ENCODE measurements around the gene AMELX.

The AMELX gene

GRCh38 chrX:11311706-11312105 lies 18.5 kb downstream of the AMELX start:
- no peak for DNase-seq

DNA sequence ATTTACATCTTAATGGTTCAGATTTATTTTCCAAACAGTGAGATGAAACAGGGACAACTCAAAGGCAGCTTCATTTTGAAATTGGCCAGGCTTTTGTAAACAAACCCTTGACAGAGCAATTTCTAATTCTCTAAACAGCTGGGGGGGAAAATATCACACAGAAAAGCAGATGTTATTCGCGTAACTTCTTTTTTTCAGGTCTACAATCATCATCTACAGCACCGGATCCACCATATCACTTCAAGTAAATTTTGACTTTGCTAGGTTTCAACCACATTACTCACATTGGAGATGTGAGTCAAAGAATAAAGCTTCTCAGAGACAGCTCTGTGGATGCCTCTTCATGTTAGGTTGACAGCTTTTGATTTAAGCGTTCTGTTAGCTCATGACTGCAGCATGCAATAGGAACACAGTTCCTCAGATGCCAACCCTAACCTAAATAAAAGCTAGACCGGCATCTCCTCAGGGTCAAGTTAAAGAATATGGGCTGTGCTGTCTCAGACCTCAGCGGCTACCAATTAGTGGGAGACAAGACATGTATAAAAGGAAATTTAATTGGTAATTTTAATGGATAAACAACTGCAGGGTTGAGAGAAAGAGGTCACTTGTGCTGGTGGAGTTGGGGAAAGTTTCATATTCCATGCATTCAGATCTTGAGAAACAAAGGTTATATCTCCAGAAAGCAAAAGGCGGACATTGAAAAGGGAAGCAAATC lies 26.8 kb downstream of the AMELX start:
- no peak for DNase-seq

- no peak for DNase-seq
Measured at GRCh38 chrX:11321986-11322385, 28.8 kb downstream of the AMELX start.

DNA sequence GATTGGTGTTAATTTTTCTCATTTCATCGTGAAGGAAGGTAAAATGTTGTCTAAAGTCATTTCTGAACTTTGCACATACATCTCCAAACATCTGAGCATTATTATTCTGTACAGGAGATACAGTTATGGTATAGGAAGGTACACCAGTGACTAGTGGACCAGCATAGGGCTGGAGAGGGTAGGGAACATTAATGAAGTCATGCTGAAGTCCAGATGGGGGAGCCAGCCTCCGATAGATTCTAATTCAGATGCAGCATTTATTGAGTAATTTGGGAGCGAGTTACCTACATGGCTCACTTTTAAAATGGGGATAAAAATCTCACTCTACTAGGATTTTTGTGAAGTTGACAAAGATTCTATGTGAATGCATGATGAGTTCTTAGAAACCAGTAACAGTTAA lies 34.9 kb downstream of the AMELX start:
- no peak for DNase-seq

- DNase-seq = no peak
Measured at GRCh38 chrX:11329021-11329420, 35.8 kb downstream of the AMELX start.

GRCh38 chrX:11331788-11332187 lies 38.6 kb downstream of the AMELX start:
- DNase-seq = no peak

DNA sequence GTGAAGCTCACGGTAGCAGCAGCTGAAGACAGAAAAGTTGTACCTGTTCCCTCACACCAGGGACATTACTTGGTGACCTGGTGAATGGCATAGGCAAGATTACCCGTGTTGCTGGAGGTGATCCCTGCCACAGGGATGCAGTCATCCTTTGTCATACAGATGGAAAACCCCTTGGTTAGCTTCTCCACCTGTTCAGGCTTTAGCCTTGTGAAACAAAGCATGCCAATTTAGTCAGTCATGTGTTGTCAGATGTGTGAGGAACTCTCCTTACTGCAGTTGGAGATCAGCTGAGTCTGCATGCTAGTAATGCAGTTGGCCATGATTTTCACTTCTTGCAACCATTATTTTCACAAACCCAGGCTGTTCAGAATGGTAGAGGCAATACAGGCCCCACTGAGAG lies 41.0 kb downstream of the AMELX start:
- no peak for DNase-seq

DNA sequence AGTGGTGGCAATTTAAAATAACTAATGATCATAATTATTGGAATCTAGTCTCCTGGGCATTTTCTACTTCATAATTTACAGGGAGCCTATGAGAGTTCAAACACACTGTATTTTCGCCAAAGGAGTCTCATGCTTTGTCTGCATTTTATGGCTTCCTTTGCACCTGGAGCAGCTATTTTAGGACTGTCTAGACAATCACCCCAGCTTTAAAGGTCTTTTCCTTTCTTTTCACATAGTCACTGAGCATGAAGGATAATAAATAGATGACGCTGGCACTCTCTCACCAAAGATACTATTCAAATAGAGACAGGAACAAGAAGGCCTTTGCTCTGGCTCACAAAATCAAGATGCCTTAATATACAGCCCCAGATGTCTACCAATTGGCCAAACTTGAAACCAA lies 43.0 kb downstream of the AMELX start:
- DNase-seq = no peak

GRCh38 chrX:11337292-11338009 lies 44.2 kb downstream of the AMELX start:
- no peak for DNase-seq

DNA sequence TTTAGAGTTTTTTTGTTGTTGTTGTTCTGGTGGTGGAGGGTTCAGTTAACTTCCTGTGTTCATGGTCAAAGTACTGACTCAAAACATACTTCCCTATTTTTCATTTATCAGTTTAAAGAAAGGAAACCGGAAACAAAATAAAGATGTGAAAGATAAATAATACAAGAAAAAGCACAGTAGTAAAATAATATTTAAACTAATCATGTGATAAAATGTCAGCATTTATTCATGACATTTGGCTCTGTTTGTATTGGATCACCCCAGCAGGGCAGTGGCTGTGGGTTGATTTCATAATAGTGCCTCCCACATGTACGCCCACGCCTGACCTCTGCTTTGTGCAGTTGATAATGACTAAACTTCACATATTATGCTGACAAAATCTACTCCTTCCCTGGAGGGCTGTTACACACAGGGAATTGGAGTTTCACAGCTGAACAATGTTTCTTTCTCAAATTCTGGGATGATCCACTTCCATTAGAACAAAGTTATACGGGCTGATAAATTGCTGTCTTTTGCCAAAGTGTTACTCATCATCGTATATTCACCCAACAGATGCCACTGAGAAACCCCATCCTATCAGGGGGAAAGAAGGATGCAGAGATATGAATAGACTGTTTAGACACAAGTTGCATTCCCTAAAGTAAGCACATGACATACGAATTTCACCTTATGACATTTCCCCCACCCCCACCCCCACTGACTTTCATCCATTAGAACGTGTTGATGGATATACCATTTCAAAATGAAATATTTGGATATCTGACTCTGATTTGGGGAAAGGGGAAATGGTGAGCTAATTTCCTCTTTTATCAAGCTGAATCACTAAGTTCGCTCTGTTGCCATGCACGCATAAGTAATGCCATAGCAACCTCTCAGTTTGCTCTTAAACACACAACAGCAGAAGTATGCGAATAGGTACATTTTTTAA lies 48.3 kb downstream of the AMELX start:
- DNase-seq = no peak

DNA sequence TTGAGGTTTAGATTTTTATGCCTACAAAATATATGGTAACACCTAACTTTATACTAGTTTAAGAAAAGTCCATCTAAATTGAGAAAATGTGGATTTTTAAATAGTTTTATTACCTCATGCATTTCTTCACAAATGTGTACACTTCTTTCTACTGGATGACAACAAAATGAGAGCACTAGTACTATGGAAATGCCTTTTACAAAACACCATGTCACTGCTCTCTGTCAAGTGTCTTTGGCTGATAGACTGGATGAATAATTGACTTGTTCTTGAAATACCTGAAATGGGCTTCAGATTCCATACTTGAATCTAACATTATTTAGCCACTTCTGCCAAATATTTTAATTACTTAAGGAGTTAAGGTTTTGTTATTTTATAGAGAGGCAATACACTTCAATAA lies 49.5 kb downstream of the AMELX start:
- no peak for DNase-seq

GRCh38 chrX:11346121-11346682 lies 53.0 kb downstream of the AMELX start:
- DNase-seq = no peak

- no peak for DNase-seq
Measured at GRCh38 chrX:11347300-11347699, 54.1 kb downstream of the AMELX start.

GRCh38 chrX:11349020-11349419 lies 55.8 kb downstream of the AMELX start:
- no peak for DNase-seq

DNA sequence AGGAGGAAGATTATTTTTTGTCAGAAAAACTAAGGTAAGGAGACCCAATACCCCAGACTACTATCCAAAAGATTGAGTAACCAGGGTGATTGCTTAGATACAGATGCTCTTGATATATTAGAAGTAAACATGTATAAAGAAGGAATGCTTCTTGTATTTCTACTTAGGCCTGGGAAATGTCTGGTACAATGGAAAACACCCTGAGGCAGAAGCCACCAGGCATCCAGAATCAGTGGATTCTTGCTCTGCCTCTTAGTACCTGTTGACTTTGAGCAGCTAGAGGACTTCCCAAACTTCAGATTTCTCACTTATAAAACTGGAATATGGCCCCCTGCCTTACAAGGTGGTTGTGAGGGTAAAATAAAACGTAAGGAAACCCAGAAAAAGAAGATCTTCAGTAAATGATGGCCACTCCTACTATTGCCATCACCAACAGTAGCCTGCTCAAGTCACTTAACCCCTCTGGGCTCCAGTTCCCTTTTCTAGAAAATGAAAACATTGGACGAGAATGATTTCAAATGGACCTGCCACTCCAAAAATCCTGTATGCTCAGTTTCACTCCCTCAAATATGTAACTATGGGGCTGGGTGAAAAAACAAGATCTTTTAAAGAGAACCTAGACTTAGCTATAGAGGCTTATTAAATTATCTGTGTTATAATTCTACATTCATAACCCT lies 56.6 kb downstream of the AMELX start:
- no peak for DNase-seq
